ENCODE data around the gene KLK3.

Gene KLK3

GRCh38 chr19:50821248-50821612, 33.5 kb upstream of the KLK3 start:
- H3K4me3 ChIP-seq (ENCODE audit: low read depth, low read length), result peak overlapping the region; percentile 28
- H3K4me1 ChIP-seq (ENCODE audit: control insufficient read depth, insufficient read depth, low read length), result peaks cover 18% of the 10 kb centered on the region
- H3K9ac ChIP-seq (ENCODE audit: low read depth, low read length), result no peak overlapping the region

GRCh38 chr19:50821622-50822021, 33.1 kb upstream of the KLK3 start:
- H3K4me1 ChIP-seq (ENCODE audit: control insufficient read depth, insufficient read depth, low read length), result peaks cover 18% of the 10 kb centered on the region
- no peaks in the 10 kb centered on the region for H3K9me3 ChIP-seq (ENCODE audit: control insufficient read depth, insufficient read depth, low read length)
- H3K4me3 ChIP-seq (ENCODE audit: low read depth, low read length), result no peak overlapping the region
- H3K27me3 ChIP-seq (ENCODE audit: control insufficient read depth, insufficient read depth, low read length), result peaks cover 49% of the 10 kb centered on the region
- no peaks in the 10 kb centered on the region for H3K36me3 ChIP-seq (ENCODE audit: control insufficient read depth, insufficient read depth, low read length)
- no peak overlapping the region for H3K9ac ChIP-seq (ENCODE audit: low read depth, low read length)

More at GRCh38 chr19:50821248-50821612, 33.5 kb upstream of the KLK3 start:
- no peaks in the 10 kb centered on the region for H3K9me3 ChIP-seq (ENCODE audit: control insufficient read depth, insufficient read depth, low read length)
- peaks cover 48% of the 10 kb centered on the region for H3K27me3 ChIP-seq (ENCODE audit: control insufficient read depth, insufficient read depth, low read length)
- H3K36me3 ChIP-seq (ENCODE audit: control insufficient read depth, insufficient read depth, low read length), result no peaks in the 10 kb centered on the region

GRCh38 chr19:50822661-50823208, 32.0 kb upstream of the KLK3 start:
- Histone ChIP-seq H3K4me3 (ENCODE audit: low read depth, low read length) (no peak overlapping the region), H3K4me1 (ENCODE audit: control insufficient read depth, insufficient read depth, low read length) (peaks cover 15% of the 10 kb centered on the region), H3K27me3 (ENCODE audit: control insufficient read depth, insufficient read depth, low read length) (peaks cover 47% of the 10 kb centered on the region), H3K9me3 (ENCODE audit: control insufficient read depth, insufficient read depth, low read length) (no peaks in the 10 kb centered on the region), H3K36me3 (ENCODE audit: control insufficient read depth, insufficient read depth, low read length) (no peaks in the 10 kb centered on the region), H3K9ac (ENCODE audit: low read depth, low read length) (no peak overlapping the region)

- H3K4me3 ChIP-seq (ENCODE audit: low read depth, low read length), result no peak within 1 kb of the TSS
- no peak within 1 kb of the TSS for H3K9ac ChIP-seq (ENCODE audit: low read depth, low read length)
- peaks cover 46% of the 10 kb centered on the region for H3K27me3 ChIP-seq (ENCODE audit: control insufficient read depth, insufficient read depth, low read length)
- H3K4me1 ChIP-seq (ENCODE audit: control insufficient read depth, insufficient read depth, low read length), result peaks cover 15% of the 10 kb centered on the region
- H3K9me3 ChIP-seq (ENCODE audit: control insufficient read depth, insufficient read depth, low read length), result no peaks in the 10 kb centered on the region
- H3K36me3 ChIP-seq (ENCODE audit: control insufficient read depth, insufficient read depth, low read length), result no peaks in the 10 kb centered on the region
Measured at GRCh38 chr19:50823389-50824042, 31.2 kb upstream of the KLK3 start, which contains the start of gene KLK1. Gene KLK1, minus strand, starts transcription at chr19:50823787. Its CDS starts 39 bp downstream, at chr19:50823748.

- peaks cover 21% of the 10 kb centered on the region for H3K27me3 ChIP-seq (ENCODE audit: control insufficient read depth, insufficient read depth, low read length)
- H3K4me3 ChIP-seq (ENCODE audit: low read depth, low read length), result no peak overlapping the region
- no peaks in the 10 kb centered on the region for H3K9me3 ChIP-seq (ENCODE audit: control insufficient read depth, insufficient read depth, low read length)
- no peak overlapping the region for H3K9ac ChIP-seq (ENCODE audit: low read depth, low read length)
- peaks cover under 1% of the 10 kb centered on the region for H3K4me1 ChIP-seq (ENCODE audit: control insufficient read depth, insufficient read depth, low read length)
- no peaks in the 10 kb centered on the region for H3K36me3 ChIP-seq (ENCODE audit: control insufficient read depth, insufficient read depth, low read length)
Measured at GRCh38 chr19:50826492-50827240, 28.0 kb upstream of the KLK3 start.

GRCh38 chr19:50827476-50827875, 27.2 kb upstream of the KLK3 start:
- Histone ChIP-seq H3K4me1 (ENCODE audit: control insufficient read depth, insufficient read depth, low read length) (no peaks in the 10 kb centered on the region), H3K4me3 (ENCODE audit: low read depth, low read length) (no peak overlapping the region), H3K27me3 (ENCODE audit: control insufficient read depth, insufficient read depth, low read length) (peaks cover 13% of the 10 kb centered on the region), H3K36me3 (ENCODE audit: control insufficient read depth, insufficient read depth, low read length) (no peaks in the 10 kb centered on the region), H3K9me3 (ENCODE audit: control insufficient read depth, insufficient read depth, low read length) (no peaks in the 10 kb centered on the region), H3K9ac (ENCODE audit: low read depth, low read length) (no peak overlapping the region)

- H3K9ac ChIP-seq (ENCODE audit: low read depth, low read length), result no peak overlapping the region
- H3K4me3 ChIP-seq (ENCODE audit: low read depth, low read length), result no peak overlapping the region
- peaks cover 22% of the 10 kb centered on the region for H3K27me3 ChIP-seq (ENCODE audit: control insufficient read depth, insufficient read depth, low read length)
- no peaks in the 10 kb centered on the region for H3K9me3 ChIP-seq (ENCODE audit: control insufficient read depth, insufficient read depth, low read length)
- no peaks in the 10 kb centered on the region for H3K36me3 ChIP-seq (ENCODE audit: control insufficient read depth, insufficient read depth, low read length)
- no peaks in the 10 kb centered on the region for H3K4me1 ChIP-seq (ENCODE audit: control insufficient read depth, insufficient read depth, low read length)
Measured at GRCh38 chr19:50829801-50830200, 24.9 kb upstream of the KLK3 start.

- Histone ChIP-seq H3K4me3 (ENCODE audit: low read depth, low read length) (no peak overlapping the region), H3K9me3 (ENCODE audit: control insufficient read depth, insufficient read depth, low read length) (no peaks in the 10 kb centered on the region), H3K4me1 (ENCODE audit: control insufficient read depth, insufficient read depth, low read length) (no peaks in the 10 kb centered on the region), H3K27me3 (ENCODE audit: control insufficient read depth, insufficient read depth, low read length) (peaks cover 28% of the 10 kb centered on the region), H3K36me3 (ENCODE audit: control insufficient read depth, insufficient read depth, low read length) (no peaks in the 10 kb centered on the region), H3K9ac (ENCODE audit: low read depth, low read length) (no peak overlapping the region)
Measured at GRCh38 chr19:50830266-50831025, 24.3 kb upstream of the KLK3 start.

GRCh38 chr19:50831026-50831396, 23.7 kb upstream of the KLK3 start:
- Histone ChIP-seq H3K4me3 (ENCODE audit: low read depth, low read length) (no peak overlapping the region), H3K4me1 (ENCODE audit: control insufficient read depth, insufficient read depth, low read length) (no peaks in the 10 kb centered on the region), H3K27me3 (ENCODE audit: control insufficient read depth, insufficient read depth, low read length) (peaks cover 31% of the 10 kb centered on the region), H3K9me3 (ENCODE audit: control insufficient read depth, insufficient read depth, low read length) (no peaks in the 10 kb centered on the region), H3K36me3 (ENCODE audit: control insufficient read depth, insufficient read depth, low read length) (no peaks in the 10 kb centered on the region), H3K9ac (ENCODE audit: low read depth, low read length) (no peak overlapping the region)

- no peaks in the 10 kb centered on the region for H3K9me3 ChIP-seq (ENCODE audit: control insufficient read depth, insufficient read depth, low read length)
- H3K4me1 ChIP-seq (ENCODE audit: control insufficient read depth, insufficient read depth, low read length), result no peaks in the 10 kb centered on the region
- H3K36me3 ChIP-seq (ENCODE audit: control insufficient read depth, insufficient read depth, low read length), result no peaks in the 10 kb centered on the region
- no peak overlapping the region for H3K9ac ChIP-seq (ENCODE audit: low read depth, low read length)
- no peak overlapping the region for H3K4me3 ChIP-seq (ENCODE audit: low read depth, low read length)
- H3K27me3 ChIP-seq (ENCODE audit: control insufficient read depth, insufficient read depth, low read length), result peaks cover 42% of the 10 kb centered on the region
Measured at GRCh38 chr19:50832666-50833065, 22.0 kb upstream of the KLK3 start.

GRCh38 chr19:50833117-50833801, 21.5 kb upstream of the KLK3 start, which contains the start of gene KLK15:
Gene KLK15, minus strand, starts transcription at chr19:50833574. Its CDS starts 2,082 bp downstream, at chr19:50831492.
- no peak within 1 kb of the TSS for H3K4me3 ChIP-seq (ENCODE audit: low read depth, low read length)
- H3K27me3 ChIP-seq (ENCODE audit: control insufficient read depth, insufficient read depth, low read length), result peaks cover 43% of the 10 kb centered on the region
- H3K9me3 ChIP-seq (ENCODE audit: control insufficient read depth, insufficient read depth, low read length), result no peaks in the 10 kb centered on the region
- H3K9ac ChIP-seq (ENCODE audit: low read depth, low read length), result no peak within 1 kb of the TSS
- no peaks in the 10 kb centered on the region for H3K4me1 ChIP-seq (ENCODE audit: control insufficient read depth, insufficient read depth, low read length)
- H3K36me3 ChIP-seq (ENCODE audit: control insufficient read depth, insufficient read depth, low read length), result no peaks in the 10 kb centered on the region
